Uterine smooth muscle cell (primary cell): Measurements from ENCODE around the gene MPHOSPH10. TPM values are rescaled to one million over a fixed set of nuclear protein-coding genes. Genes with fewer than 3 reads are reported as not detected.

Experiments
- total RNA-seq: library from RNA; depleted of rRNA; stranded (reverse); fragments of >200 nt; gene quantifications from 2 replicates; pipeline ENCODE4 v1.2.3, GENCODE V29; 2014

MPHOSPH10 gene, protein sequence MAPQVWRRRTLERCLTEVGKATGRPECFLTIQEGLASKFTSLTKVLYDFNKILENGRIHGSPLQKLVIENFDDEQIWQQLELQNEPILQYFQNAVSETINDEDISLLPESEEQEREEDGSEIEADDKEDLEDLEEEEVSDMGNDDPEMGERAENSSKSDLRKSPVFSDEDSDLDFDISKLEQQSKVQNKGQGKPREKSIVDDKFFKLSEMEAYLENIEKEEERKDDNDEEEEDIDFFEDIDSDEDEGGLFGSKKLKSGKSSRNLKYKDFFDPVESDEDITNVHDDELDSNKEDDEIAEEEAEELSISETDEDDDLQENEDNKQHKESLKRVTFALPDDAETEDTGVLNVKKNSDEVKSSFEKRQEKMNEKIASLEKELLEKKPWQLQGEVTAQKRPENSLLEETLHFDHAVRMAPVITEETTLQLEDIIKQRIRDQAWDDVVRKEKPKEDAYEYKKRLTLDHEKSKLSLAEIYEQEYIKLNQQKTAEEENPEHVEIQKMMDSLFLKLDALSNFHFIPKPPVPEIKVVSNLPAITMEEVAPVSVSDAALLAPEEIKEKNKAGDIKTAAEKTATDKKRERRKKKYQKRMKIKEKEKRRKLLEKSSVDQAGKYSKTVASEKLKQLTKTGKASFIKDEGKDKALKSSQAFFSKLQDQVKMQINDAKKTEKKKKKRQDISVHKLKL
- 19.5 and 33.4 TPM in 2 replicates for total RNA-seq

DNA sequence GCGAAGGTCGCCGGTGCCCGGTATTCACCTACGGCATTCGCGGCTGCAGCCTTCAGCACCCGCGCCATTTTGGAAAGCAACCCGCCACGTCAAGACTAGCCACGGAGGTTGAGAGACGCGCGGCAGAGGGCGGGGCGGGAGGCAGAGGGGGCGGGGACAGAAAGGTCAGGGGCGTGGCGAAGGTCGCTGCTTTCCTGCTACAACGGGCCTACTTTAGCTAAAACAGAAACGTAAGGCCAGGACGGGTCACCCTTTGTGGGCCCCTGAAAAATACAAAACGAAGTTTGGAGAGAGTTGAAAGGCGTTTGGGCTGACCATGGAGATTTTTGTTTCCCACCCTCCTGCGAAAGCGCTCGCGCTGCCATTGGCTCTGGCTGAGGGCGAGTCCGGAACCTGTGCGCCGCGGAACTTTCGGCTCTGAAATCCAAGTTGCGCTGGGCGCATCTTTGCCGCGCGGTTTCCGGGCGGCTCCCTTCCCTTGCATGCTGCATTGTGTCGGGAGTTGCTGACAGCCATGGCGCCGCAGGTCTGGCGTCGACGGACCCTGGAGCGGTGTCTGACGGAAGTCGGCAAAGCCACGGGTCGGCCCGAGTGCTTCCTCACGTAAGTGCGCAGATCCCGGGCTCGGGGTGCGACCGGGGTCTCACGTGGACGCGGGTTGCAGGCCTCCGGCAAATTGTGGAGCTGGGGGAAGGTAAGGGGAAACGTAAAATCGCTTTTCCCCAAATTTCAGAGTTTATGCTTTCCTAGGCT lies at the start of gene MPHOSPH10, which contains the start of gene MCEE:
MPHOSPH10 (plus strand) TSS at position 483 of the 753 bp plus-strand sequence; CDS start at position 515, 32 bp downstream.
MCEE (minus strand) TSS at position 78 of the 753 bp plus-strand sequence; CDS start at position 68, 10 bp downstream.

Other genes starting within 250 kb of the MPHOSPH10 start
- gene VAX2, start 230.1 kb upstream of the MPHOSPH10 start, total RNA-seq: 0.44 and 1.6 TPM in 2 replicates
- 0.55 and 0.62 TPM in 2 replicates for gene ATP6V1B1, start 194.7 kb upstream of the MPHOSPH10 start, total RNA-seq
- 0.22 and 0.50 TPM in 2 replicates for gene ANKRD53, start 152.0 kb upstream of the MPHOSPH10 start, total RNA-seq
- gene TEX261, start 135.8 kb upstream of the MPHOSPH10 start, total RNA-seq: 30.4 and 48.3 TPM in 2 replicates
- 53.4 and 55.8 TPM in 2 replicates for gene NAGK, start 62.0 kb upstream of the MPHOSPH10 start, total RNA-seq
- gene MCEE, start 405 bp upstream of the MPHOSPH10 start, total RNA-seq: 15.2 and 20.6 TPM in 2 replicates
- gene PAIP2B, start 96.5 kb downstream of the MPHOSPH10 start, total RNA-seq: 1.1 and 1.6 TPM in 2 replicates
- 114 and 129 TPM in 2 replicates for gene ZNF638, start 201.1 kb downstream of the MPHOSPH10 start, total RNA-seq